Keratinocyte (primary cell): ENCODE results near the gene SH3BP1. TPM values are rescaled to one million over a fixed set of nuclear protein-coding genes. Genes with fewer than 3 reads are reported as not detected.

ENCODE experiments used
- DNase-seq: peaks from one replicate; pipeline ENCODE4 v3.0.0-alpha.2; 2011; ENCODE audit warnings: low read depth, missing footprints, low spot score
- FAIRE-seq: peaks from 2 replicates; lab custom pipeline; 2011; peaks lifted over from hg19 to GRCh38; lab: Jason Lieb, UNC
- H2AFZ ChIP-seq: 2 replicates; pipeline ENCODE4 v1.6.0; 2012; ENCODE audit warnings: low read length, control low read depth, inconsistent platforms; ENCODE audit not compliant: control insufficient read depth
- H3K27ac ChIP-seq: 2 replicates; pipeline ENCODE4 v1.5.1; 2011; ENCODE audit warnings: low read length; ENCODE audit not compliant: control insufficient read depth, insufficient read depth
- H3K27me3 ChIP-seq: 3 replicates; pipeline ENCODE4 v1.6.0; 2011; ENCODE audit warnings: low read length; ENCODE audit not compliant: control insufficient read depth, insufficient read depth; ENCODE audit errors: extremely low read depth
- H3K36me3 ChIP-seq, 2 experiments: 2 replicates in 1 of 2; 3 replicates in 1 of 2; pipeline ENCODE4 v1.5.1; 2011; ENCODE audit warnings: low read length in 2 of 2, mild to moderate bottlenecking in 1 of 2; ENCODE audit not compliant: control insufficient read depth in 2 of 2, insufficient read depth in 2 of 2; ENCODE audit errors: extremely low read depth in 1 of 2
- H3K4me1 ChIP-seq: 3 replicates; pipeline ENCODE4 v1.5.1; 2011; ENCODE audit warnings: low read length; ENCODE audit not compliant: control insufficient read depth, insufficient read depth; ENCODE audit errors: extremely low read depth
- H3K4me2 ChIP-seq: 3 replicates; pipeline ENCODE4 v1.6.0; 2011; ENCODE audit warnings: low read depth, low read length; ENCODE audit not compliant: control insufficient read depth, insufficient read depth; ENCODE audit errors: extremely low read depth
- H3K4me3 ChIP-seq, 3 experiments: fragments of 200-600 bp in 1 of 3; sonication (generic) in 1 of 3; 2 replicates in 2 of 3; 3 replicates in 1 of 3; pipeline ENCODE4 v1.5.1; 2011 to 2016; ENCODE audit warnings: low read length in 3 of 3, mild to moderate bottlenecking in 3 of 3, control low read depth in 2 of 3, inconsistent platforms in 1 of 3, low read depth in 1 of 3, mixed read lengths in 1 of 3, mixed run types in 1 of 3, moderate library complexity in 1 of 3; ENCODE audit not compliant: control insufficient read depth in 2 of 3, insufficient read depth in 2 of 3; ENCODE audit errors: extremely low read depth in 1 of 3
- H3K79me2 ChIP-seq: 2 replicates; pipeline ENCODE4 v1.6.0; 2012; ENCODE audit warnings: low read length; ENCODE audit not compliant: control insufficient read depth, insufficient read depth
- H3K9ac ChIP-seq: 3 replicates; pipeline ENCODE4 v1.6.0; 2011; ENCODE audit warnings: low read length; ENCODE audit not compliant: control insufficient read depth, insufficient read depth; ENCODE audit errors: extremely low read depth
- H3K9me1 ChIP-seq: 3 replicates; pipeline ENCODE4 v1.6.0; 2011; ENCODE audit warnings: low read length; ENCODE audit not compliant: control insufficient read depth, insufficient read depth; ENCODE audit errors: extremely low read depth
- H3K9me3 ChIP-seq: 2 replicates; pipeline ENCODE4 v1.5.1; 2012; ENCODE audit warnings: low read depth, low read length; ENCODE audit not compliant: control insufficient read depth
- H4K20me1 ChIP-seq: 3 replicates; pipeline ENCODE4 v1.6.0; 2011; ENCODE audit warnings: low read length; ENCODE audit not compliant: control insufficient read depth, insufficient read depth; ENCODE audit errors: extremely low read depth
- EZH2 ChIP-seq: IDR thresholded peaks from one replicate; pipeline ENCODE4 v1.6.1; 2012; ENCODE audit warnings: inconsistent platforms, mild to moderate bottlenecking, low read length, moderate library complexity
- dilution Hi-C: fragments of 300-500 bp; cut with MboI; formaldehyde crosslinking; loops from one replicate; pipeline ENCODE4 v1.7.0; 2020; ENCODE audit warnings: low sequenced_read_pairs; ENCODE audit not compliant: extremely low pct_ligation_motif_present
- polyA plus RNA-seq, 5 experiments: library from polyadenylated mRNA; depleted of rRNA in 3 of 5; stranded (reverse) in 3 of 5; stranded (forward) in 1 of 5; unstranded in 1 of 5; fragments of >200 nt; gene quantifications; 1 replicate in 1 of 5; 2 replicates in 3 of 5; 3 replicates in 1 of 5; pipeline versions ENCODE4 v1.2.1 to v1.2.3, GENCODE V29; 2011 to 2012; ENCODE audit warnings: missing spikeins in 2 of 5, low read depth in 1 of 5, low replicate concordance in 1 of 5
- TF ChIP-seq, protein P1 (sequence below), 3 experiments: IDR thresholded peaks in 1 of 3; conservative IDR thresholded peaks in 1 of 3; optimal IDR thresholded peaks in 1 of 3; 2 replicates in 2 of 3; 3 replicates in 1 of 3; pipeline versions ENCODE3 to v1.5.1; 2011; ENCODE audit warnings: low read length in 3 of 3, mild to moderate bottlenecking in 3 of 3, moderate library complexity in 2 of 3, control low read depth in 1 of 3, inconsistent platforms in 1 of 3; ENCODE audit not compliant: insufficient read depth in 2 of 3; ENCODE audit errors: extremely low read depth in 1 of 3

Gene SH3BP1
- polyA plus RNA-seq, 1 donor (not counting 4 experiments of a cell fraction or from before 2014, with no cell fraction given), result 27.2 TPM

DNA sequence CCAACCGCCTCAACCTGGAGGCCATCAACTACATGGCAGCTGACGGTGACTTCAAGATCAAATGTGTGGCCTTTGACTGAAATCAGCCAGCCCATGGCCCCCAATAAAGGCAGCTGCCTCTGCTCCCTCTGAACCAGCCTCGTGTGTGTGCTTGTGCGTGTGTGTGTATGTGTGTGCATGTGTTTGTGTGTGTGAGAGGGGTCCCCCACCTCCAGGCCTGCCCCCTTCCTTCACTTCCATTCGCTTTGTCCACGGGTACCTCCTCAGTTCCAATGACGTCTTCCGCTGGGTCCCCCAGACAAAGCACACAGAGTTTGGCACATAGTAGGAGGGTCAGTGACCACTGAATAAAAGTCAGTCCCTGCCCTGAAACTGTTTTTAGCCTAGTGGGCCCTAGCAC lies 40.2 kb downstream of the SH3BP1 start:
- H3K36me3 ChIP-seq, result peaks cover 0 to 4% of the 10 kb centered on the region in 2 experiments
- no peak overlapping the region for H3K4me3 ChIP-seq
- H3K9me3 ChIP-seq, result no peaks in the 10 kb centered on the region
- no peak overlapping the region for H3K4me2 ChIP-seq
- FAIRE-seq (no peak), DNase-seq (no peak)
- H2AFZ ChIP-seq, result no peak overlapping the region
- dilution Hi-C loops, result no loop called here
- no peaks in the 10 kb centered on the region for H3K27me3 ChIP-seq
- no peak overlapping the region for H3K27ac ChIP-seq
- peaks cover 18% of the 10 kb centered on the region for H3K79me2 ChIP-seq
- peaks cover 25% of the 10 kb centered on the region for H3K4me1 ChIP-seq
- no peaks in the 10 kb centered on the region for H3K9me1 ChIP-seq
- no peak for TF ChIP-seq EZH2
- H4K20me1 ChIP-seq, result peaks cover 7% of the 10 kb centered on the region
- no peak overlapping the region for H3K9ac ChIP-seq

DNA sequence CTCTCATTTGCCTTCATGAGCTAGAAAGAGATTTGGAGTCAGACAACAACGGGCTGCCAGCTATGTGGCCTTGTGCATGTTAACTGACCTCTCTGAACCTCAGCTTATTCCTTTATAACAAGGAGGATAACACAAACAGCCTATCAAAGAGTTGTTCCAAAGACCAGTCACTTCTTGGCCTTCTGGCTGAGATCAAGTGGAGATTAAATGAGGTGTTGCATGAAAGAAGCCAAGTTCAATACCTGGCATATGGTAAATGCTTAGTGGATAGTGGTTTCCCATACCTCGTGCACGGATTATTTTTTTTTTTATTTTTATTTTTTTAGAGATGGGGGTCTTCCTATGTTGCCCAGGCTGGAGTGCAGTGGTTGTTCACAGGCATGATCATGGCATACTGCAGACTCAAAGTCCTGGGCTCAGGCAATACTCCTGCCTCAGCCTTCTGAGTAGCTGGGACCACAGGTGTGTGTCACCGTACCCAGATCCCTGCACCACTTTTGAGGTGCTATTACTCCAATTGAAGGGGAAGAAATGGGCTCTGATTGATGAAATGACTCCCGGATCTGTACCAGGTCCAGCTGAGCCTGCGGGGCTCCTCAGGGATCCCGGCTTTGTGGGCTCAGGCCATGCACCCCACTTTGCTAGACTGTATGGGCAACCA lies 40.9 kb downstream of the SH3BP1 start:
- FAIRE-seq, result no peak
- H4K20me1 ChIP-seq, result peaks cover 7% of the 10 kb centered on the region

More for the DNA sequence above, 40.9 kb downstream of the SH3BP1 start:
- Histone ChIP-seq H3K27me3 (no peaks in the 10 kb centered on the region), H3K9ac (no peak overlapping the region), H3K4me3 (no peak overlapping the region), H3K27ac (no peak overlapping the region), H3K79me2 (peaks cover 18% of the 10 kb centered on the region), H3K4me2 (no peak overlapping the region), H3K9me3 (no peaks in the 10 kb centered on the region), H3K36me3 (peaks cover 0 to 4% of the 10 kb centered on the region in 2 experiments), H2AFZ (no peak overlapping the region), H3K4me1 (peaks cover 26% of the 10 kb centered on the region), H3K9me1 (no peaks in the 10 kb centered on the region)
- no peak for TF ChIP-seq EZH2
- TF ChIP-seq, protein P1, sequence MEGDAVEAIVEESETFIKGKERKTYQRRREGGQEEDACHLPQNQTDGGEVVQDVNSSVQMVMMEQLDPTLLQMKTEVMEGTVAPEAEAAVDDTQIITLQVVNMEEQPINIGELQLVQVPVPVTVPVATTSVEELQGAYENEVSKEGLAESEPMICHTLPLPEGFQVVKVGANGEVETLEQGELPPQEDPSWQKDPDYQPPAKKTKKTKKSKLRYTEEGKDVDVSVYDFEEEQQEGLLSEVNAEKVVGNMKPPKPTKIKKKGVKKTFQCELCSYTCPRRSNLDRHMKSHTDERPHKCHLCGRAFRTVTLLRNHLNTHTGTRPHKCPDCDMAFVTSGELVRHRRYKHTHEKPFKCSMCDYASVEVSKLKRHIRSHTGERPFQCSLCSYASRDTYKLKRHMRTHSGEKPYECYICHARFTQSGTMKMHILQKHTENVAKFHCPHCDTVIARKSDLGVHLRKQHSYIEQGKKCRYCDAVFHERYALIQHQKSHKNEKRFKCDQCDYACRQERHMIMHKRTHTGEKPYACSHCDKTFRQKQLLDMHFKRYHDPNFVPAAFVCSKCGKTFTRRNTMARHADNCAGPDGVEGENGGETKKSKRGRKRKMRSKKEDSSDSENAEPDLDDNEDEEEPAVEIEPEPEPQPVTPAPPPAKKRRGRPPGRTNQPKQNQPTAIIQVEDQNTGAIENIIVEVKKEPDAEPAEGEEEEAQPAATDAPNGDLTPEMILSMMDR (optimal IDR thresholded peaks at IDR 0.05 in 1 of 3, IDR thresholded peaks at IDR 0.05 in 1 of 3, conservative IDR thresholded peaks at IDR 0.05 in 1 of 3; ENCODE audit: extremely low read depth in 1 of 3, insufficient read depth in 2 of 3, low read length in 3 of 3), result no peak
- no peak for DNase-seq
- dilution Hi-C loops, result no loop called here
